Heart right ventricle (tissue), 16 donors: Measurements from ENCODE around the gene RNF130. TPM values are rescaled to one million over a fixed set of nuclear protein-coding genes. Genes with fewer than 3 reads are reported as not detected.
A peak's percentile ranks its signal among the peaks of the same experiment; 100 is the strongest.

Experiments
- ATAC-seq, 8 donors: fragments of 200-7000 bp; cut with Tn5 transposase; one replicate each; pipeline ENCODE4 v1.9.1; 2020; ENCODE audit warnings: mild to moderate bottlenecking in 8 of 8, moderate library complexity in 8 of 8, moderate number of reproducible peaks in 1 of 8
- DNase-seq, 2 donors: peaks; one replicate each; pipeline ENCODE4 v3.0.0-alpha.2; 2020
- H3K27ac ChIP-seq, 10 donors: fragments of 200-600 bp; sonication (generic) in 2 of 10; one replicate each; pipeline versions ENCODE4 v1.5.0 to v1.8.0; 2020 to 2022; ENCODE audit warnings: mild to moderate bottlenecking in 3 of 10
- H3K27me3 ChIP-seq, 7 donors: fragments of 200-600 bp; one replicate each; pipeline ENCODE4 v1.8.0; 2021 to 2022; ENCODE audit warnings: mild to moderate bottlenecking in 2 of 7
- H3K36me3 ChIP-seq, 9 donors: fragments of 200-600 bp; sonication (generic) in 1 of 9; one replicate each; pipeline versions ENCODE4 v1.5.0 to v1.8.0; 2020 to 2022; ENCODE audit warnings: mild to moderate bottlenecking in 2 of 9
- H3K4me1 ChIP-seq, 9 donors: fragments of 200-600 bp; sonication (generic) in 1 of 9; one replicate each; pipeline versions ENCODE4 v1.5.0 to v1.8.0; 2020 to 2022; ENCODE audit warnings: mild to moderate bottlenecking in 4 of 9
- H3K4me3 ChIP-seq, 10 donors: fragments of 200-600 bp; sonication (generic) in 2 of 10; one replicate each; pipeline versions ENCODE4 v1.5.0 to v1.8.0; 2020 to 2022; ENCODE audit warnings: mild to moderate bottlenecking in 7 of 10, moderate library complexity in 2 of 10
- H3K9me3 ChIP-seq, 11 donors: fragments of 200-600 bp in 10 of 11; sonication (generic) in 2 of 11; one replicate each; pipeline versions ENCODE4 v1.5.0 to v1.8.0; 2013 to 2022; ENCODE audit warnings: mild to moderate bottlenecking in 2 of 11, control low read depth in 1 of 11, moderate library complexity in 1 of 11
- CTCF ChIP-seq, 9 donors: fragments of 200-600 bp; sonication (generic) in 2 of 9; IDR thresholded peaks; one replicate each; pipeline versions ENCODE4 v1.5.0 to v1.8.0; 2021 to 2022; ENCODE audit warnings: antibody characterized with exemption in 9 of 9, mild to moderate bottlenecking in 5 of 9, moderate library complexity in 1 of 9
- WGBS, 2 donors: extraction: QIAGEN DNeasy Blood & Tissue Kit; methylation state at CpG; one replicate each; pipeline ENCODE4 v1.1.7; 2013; ENCODE audit warnings: inconsistent platforms in 1 of 2; 5-methylcytosine and 5-hydroxymethylcytosine counted together
- intact Hi-C, 10 donors: fragments of 100-400 bp; cut with DNase I; formaldehyde crosslinking; loops; one replicate each; pipeline versions ENCODE4 v1.11.1 to v1.14.2; 2022
- polyA plus RNA-seq, 2 donors: library from polyadenylated mRNA; stranded (reverse); fragments of 200-250 nt; gene quantifications; one replicate each; pipeline ENCODE4 v1.2.3, GENCODE V29; 2013
- total RNA-seq, 10 donors: library from RNA; stranded (reverse); fragmentation: NEBNext Ultra II Directional in 3 of 10; extraction: Animal tissue kit (Norgen Biotek cat#: 25700) in 3 of 10; gene quantifications; one replicate each; pipeline versions ENCODE4 v1.2.1 to v1.2.4, GENCODE V29; 2021 to 2023
- donor health status: Arrhythmogenic right ventricular cardiomyopathy.
- donor health status: ischemic (EF 13 %, LVEDD 7.1; RV severe dilation, severe dysfunction).
- donor health status: healthy with polysubstance abuse.
- donor health status: DM: no; HTN: yes; CAD: no.
- donor health status: DM: no; HTN: no; CAD: no.
- donor health status: ischemic (EF 25% LVEDD 6.9; RV normal size, moderate dysfunction).
- donor health status: ischemic (EF 25% LVEDD 5.7; RV mildly dilated, moderate dysfunction).
- donor health status: healthy.
- donor health status: DM: yes; HTN: yes; CAD: no.
- donor health status: Ischemic cardiomyopathy.
- donor health status: ischemic (EF 35%, LVEDD 5.7; RV mildly dilated, moderate dysfunction).
- donor health status: nonischemic (EF 11% LVEDD 7.7; RV severe dilation, severe dysfunction).
- donor health status: DM: yes; HTN: yes; CAD: no.
- donor health status: PGD.
- donor health status: ischemic (EF 29% LVEDD 5.4; RV normal size, mild dysfunction).
- donor health status: nonischemic (EF 23%, LVEDD 6.1; RV moderate dilation, normal function).

The RNF130 gene
- total and polyA plus RNA-seq, 12 donors = 21.9 to 55.8 (median 33.2) TPM

GRCh38 chr5:180009581-180009980 lies 62.0 kb downstream of the RNF130 start:
- Histone ChIP-seq H3K27ac (no peak overlapping the region), H3K36me3 (peaks cover 0 to 33% (median 8%) of the 10 kb centered on the region in 9 donors), H3K27me3 (no peaks in the 10 kb centered on the region), H3K9me3 (no peaks in the 10 kb centered on the region), H3K4me1 (peaks cover 0 to 30% (median 26%) of the 10 kb centered on the region in 9 donors), H3K4me3 (no peak overlapping the region)
- no peak for ATAC-seq
- TF ChIP-seq CTCF (IDR thresholded peaks at IDR 0.05) = no peak
- intact Hi-C loops = loop anchor here in 1 of 10 donors (5.0 kb wide), 1 partner anchor 63 kb away; the partner anchor contains the start of gene RNF130
- no peak for DNase-seq
- 85 to 91% methylated on average over 7 of the region's 7 CpGs for WGBS, 2 donors

- peaks cover 0 to 30% (median 18%) of the 10 kb centered on the region in 9 donors for H3K4me1 ChIP-seq
- WGBS, 2 donors = 95 to 96% methylated on average over 7 of the region's 7 CpGs
- intact Hi-C loops = loop anchor here in 1 of 10 donors (5.0 kb wide), 1 partner anchor 64 kb away; the partner anchor contains the start of gene RNF130
- H3K27me3 ChIP-seq = no peaks in the 10 kb centered on the region
- TF ChIP-seq CTCF (IDR thresholded peaks at IDR 0.05) = no peak
- peak overlapping the region in 5 of 10 donors; percentile 27 to 78 (median 37) for H3K27ac ChIP-seq
- H3K4me3 ChIP-seq = no peak overlapping the region
- DNase-seq (no peak), ATAC-seq (no peak)
- H3K36me3 ChIP-seq = peaks cover 0 to 29% (median 8%) of the 10 kb centered on the region in 9 donors
- H3K9me3 ChIP-seq = no peaks in the 10 kb centered on the region
Observed at GRCh38 chr5:180008433-180008832, 63.1 kb downstream of the RNF130 start.

- peaks cover 0 to 28% (median 8%) of the 10 kb centered on the region in 9 donors for H3K36me3 ChIP-seq
- no peaks in the 10 kb centered on the region for H3K27me3 ChIP-seq
- DNase-seq (peak in 1 of 2 donors; percentile 22), ATAC-seq (peak; percentile 71 to 97 (median 91))
- no peak for TF ChIP-seq CTCF (IDR thresholded peaks at IDR 0.05)
- intact Hi-C loops = loop anchor here in 1 of 10 donors (5.0 kb wide), 1 partner anchor 65 kb away; the partner anchor contains the start of gene RNF130
- no peaks in the 10 kb centered on the region for H3K9me3 ChIP-seq
- H3K27ac ChIP-seq = peak overlapping the region in 7 of 10 donors; percentile 27 to 78 (median 37)
- no peak overlapping the region for H3K4me3 ChIP-seq
- WGBS, 2 donors = 26 to 32% methylated on average over 8 of the region's 8 CpGs
- peaks cover 0 to 30% (median 17%) of the 10 kb centered on the region in 9 donors for H3K4me1 ChIP-seq
Observed at GRCh38 chr5:180007582-180007981, 64.0 kb downstream of the RNF130 start.

GRCh38 chr5:180006141-180006540 lies 65.4 kb downstream of the RNF130 start:
- DNase-seq (no peak), ATAC-seq (no peak)
- intact Hi-C loops = loop anchor here in 1 of 10 donors (5.0 kb wide), 1 partner anchor 66 kb away; the partner anchor contains the start of gene RNF130
- Histone ChIP-seq H3K27ac (no peak overlapping the region), H3K36me3 (peaks cover 0 to 26% (median 0%) of the 10 kb centered on the region in 9 donors), H3K4me1 (peaks cover 0 to 30% (median 17%) of the 10 kb centered on the region in 9 donors), H3K9me3 (no peaks in the 10 kb centered on the region), H3K27me3 (no peaks in the 10 kb centered on the region), H3K4me3 (no peak overlapping the region)
- TF ChIP-seq CTCF (IDR thresholded peaks at IDR 0.05) = no peak
